ENCODE measurements around the gene SMIM1.

The SMIM1 gene

GRCh38 chr1:3825356-3825755, 52.8 kb downstream of the SMIM1 start:
- no peak for TF ChIP-seq CTCF (IDR thresholded peaks at IDR 0.05; ENCODE audit: low read depth, low read length)
- DNase-seq (ENCODE audit: extremely low read depth, low read depth): no peak
